K562 (cell line): ENCODE measurements around the gene DENND4C. TPM values are rescaled to one million over a fixed set of nuclear protein-coding genes. Genes with fewer than 3 reads are reported as not detected.

Experiments
- ATAC-seq: fragments of 200-7000 bp; cut with Tn5 transposase; 3 replicates; pipeline ENCODE4 v1.9.1; 2020; ENCODE audit warnings: moderate library complexity
- BruUV-seq: library from RNA; stranded (reverse); fragments of 400-500 nt; replicated peaks from 2 replicates; lab custom pipeline; 2021; lab: Mats Ljungman, UMichigan
- CTCF ChIA-PET: fragments of 300-600 bp; formaldehyde crosslinking; extraction: SDS; loops from one replicate; lab custom pipeline; 2021; ENCODE audit warnings: low intra/inter-chr PET ratio; lab: Yijun Ruan, JAX
- POLR2A ChIA-PET: fragments of 300-600, 350-650 bp; sonication (Branson Sonifier 250); formaldehyde crosslinking; extraction: SDS; loops from one replicate; lab custom pipeline; 2021; ENCODE audit warnings: antibody characterized with exemption, inconsistent platforms; lab: Yijun Ruan, JAX
- DNase-seq, 4 experiments: peaks; one replicate each; pipeline versions ENCODE4 v3.0.0 to v3.0.0-alpha.2; 2011 to 2018; ENCODE audit warnings: low spot score in 3 of 4, mixed read lengths in 3 of 4; ENCODE audit errors: extremely low read depth in 1 of 4
- FAIRE-seq: peaks from 2 replicates; lab custom pipeline; 2011; peaks lifted over from hg19 to GRCh38; lab: Jason Lieb, UNC
- H2AFZ ChIP-seq: 2 replicates; pipeline ENCODE4 v1.6.0; 2011; ENCODE audit warnings: low read depth, low read length, control low read depth, inconsistent platforms
- H3K27ac ChIP-seq: fragments of 200-600 bp; 3 replicates; pipeline ENCODE4 v1.8.0; 2011; ENCODE audit warnings: low read depth, mild to moderate bottlenecking, control low read depth, inconsistent platforms, low read length, moderate library complexity, mixed read lengths; ENCODE audit errors: extremely low read depth
- H3K27me3 ChIP-seq, 2 experiments: fragments of 300-600 bp in 1 of 2; 2 replicates in 1 of 2; 3 replicates in 1 of 2; pipeline versions ENCODE4 v1.6.0 to v1.8.0; 2011; ENCODE audit warnings: inconsistent platforms in 2 of 2, low read length in 2 of 2, mild to moderate bottlenecking in 1 of 2, mixed read lengths in 1 of 2, moderate library complexity in 1 of 2; ENCODE audit not compliant: control insufficient read depth in 2 of 2, insufficient read depth in 2 of 2
- H3K36me3 ChIP-seq: fragments of 300-600 bp; 3 replicates; pipeline ENCODE4 v1.8.0; 2011; ENCODE audit warnings: mild to moderate bottlenecking, low read length, inconsistent platforms; ENCODE audit not compliant: control insufficient read depth, insufficient read depth
- H3K4me1 ChIP-seq, 2 experiments: fragments of 200-600 bp in 1 of 2; replicated peaks in 1 of 2; 2 replicates in 1 of 2; 3 replicates in 1 of 2; pipeline versions ENCODE4 v1.5.1 to v1.8.0; 2011; ENCODE audit warnings: inconsistent platforms in 2 of 2, low read length in 2 of 2, mild to moderate bottlenecking in 1 of 2, mixed read lengths in 1 of 2, moderate library complexity in 1 of 2; ENCODE audit not compliant: control insufficient read depth in 2 of 2, insufficient read depth in 2 of 2
- H3K4me2 ChIP-seq: 2 replicates; pipeline ENCODE4 v1.6.1; 2011; ENCODE audit warnings: low read length, control low read depth, inconsistent platforms, mixed read lengths; ENCODE audit not compliant: insufficient read depth
- H3K4me3 ChIP-seq: fragments of 200-600 bp; sonication (generic), shearing (Covaris generic); 2 replicates; pipeline ENCODE4 v1.5.1; 2016; ENCODE audit warnings: control low read depth, inconsistent platforms
- H3K79me2 ChIP-seq: fragments of 200-600 bp; 3 replicates; pipeline ENCODE4 v1.8.0; 2011; ENCODE audit warnings: low read length, inconsistent platforms; ENCODE audit not compliant: control insufficient read depth, insufficient read depth
- H3K9ac ChIP-seq, 2 experiments: 2 replicates each; pipeline versions ENCODE4 v1.6.0 to v1.6.1; 2011; ENCODE audit warnings: low read depth in 2 of 2, low read length in 2 of 2, control low read depth in 1 of 2, inconsistent platforms in 1 of 2, mild to moderate bottlenecking in 1 of 2, mixed read lengths in 1 of 2; ENCODE audit not compliant: insufficient read depth in 1 of 2
- H3K9me1 ChIP-seq: one replicate; pipeline ENCODE4 v1.6.0; 2011; ENCODE audit warnings: inconsistent platforms, mild to moderate bottlenecking, low read length, moderate library complexity; ENCODE audit not compliant: control insufficient read depth, insufficient read depth
- H3K9me3 ChIP-seq: replicated peaks from 2 replicates; pipeline ENCODE4 v1.5.1; 2011; ENCODE audit warnings: low read depth, low read length, inconsistent platforms; ENCODE audit not compliant: control insufficient read depth, insufficient read depth
- H4K20me1 ChIP-seq: replicated peaks from 2 replicates; pipeline ENCODE4 v1.6.1; 2011; ENCODE audit warnings: low read length, inconsistent platforms, mixed read lengths; ENCODE audit not compliant: control insufficient read depth, insufficient read depth
- CEBPG ChIP-seq, 3 experiments: fragments of 200-800 bp in 1 of 3; sonication (Bioruptor generic) in 1 of 3; sonication (generic) in 1 of 3; formaldehyde crosslinking in 1 of 3; IDR thresholded peaks in 2 of 3; conservative IDR thresholded peaks in 1 of 3; 2 replicates each; pipeline versions ENCODE4 v1.6.1 to v1.8.0; 2016 to 2022; ENCODE audit warnings: missing compliant biosample characterization in 2 of 3, missing genetic modification characterization in 2 of 3, mild to moderate bottlenecking in 1 of 3, missing genetic modification reagents in 1 of 3
- EP300 ChIP-seq: IDR thresholded peaks from 2 replicates; pipeline ENCODE4 v1.6.1; 2012; ENCODE audit warnings: low read length, improper control_type of control experiment
- ERF ChIP-seq: fragments of 450-650 bp; formaldehyde crosslinking; IDR thresholded peaks from 2 replicates; pipeline ENCODE4 v1.4.0; 2020; ENCODE audit warnings: mild to moderate bottlenecking, mixed read lengths
- HCFC1 ChIP-seq: IDR thresholded peaks from 2 replicates; pipeline ENCODE4 v1.6.1; 2012; ENCODE audit warnings: low read depth, low read length, improper control_type of control experiment
- MEIS2 ChIP-seq: fragments of 450-650 bp; IDR thresholded peaks from 2 replicates; pipeline ENCODE4 v1.6.1; 2014; ENCODE audit warnings: mild to moderate bottlenecking; ENCODE audit not compliant: partially characterized antibody
- TSHZ1 ChIP-seq: fragments of 250-450 bp; sonication (Bioruptor Pico); IDR thresholded peaks from 2 replicates; pipeline ENCODE4 v1.4.0; 2020; ENCODE audit warnings: mild to moderate bottlenecking, moderate library complexity
- ZNF3 ChIP-seq: fragments of 250-450 bp; sonication (Bioruptor Pico); IDR thresholded peaks from 2 replicates; pipeline ENCODE4 v1.5.0; 2021; ENCODE audit warnings: mild to moderate bottlenecking, moderate library complexity
- ZNF507 ChIP-seq: conservative IDR thresholded peaks from 2 replicates; pipeline ENCODE4 v1.6.1; 2017; ENCODE audit warnings: missing genetic modification characterization, missing compliant biosample characterization
- WGBS: fragments of 100-300 bp; shearing (Covaris generic); methylation state at CpG from one replicate; pipeline ENCODE4 v1.1.6; 2016; ENCODE audit warnings: low coverage, mixed read lengths; ENCODE audit not compliant: insufficient coverage; ENCODE audit errors: missing lambda C conversion rate; 5-methylcytosine and 5-hydroxymethylcytosine counted together
- in situ Hi-C: fragments of 300-500 bp; cut with MboI; formaldehyde crosslinking; loops from 4 replicates; pipeline ENCODE4 v1.15.0; 2018; ENCODE audit warnings: inconsistent platforms, mixed read lengths
- intact Hi-C: fragments of 100-400 bp; cut with micrococcal nuclease; formaldehyde crosslinking; loops from 2 replicates; pipeline ENCODE4 v1.14.2; 2022
- polyA plus RNA-seq, 8 experiments: library from polyadenylated mRNA; depleted of rRNA in 4 of 8; stranded (reverse) in 5 of 8; unstranded in 3 of 8; fragments of >200 nt; fragmentation: Nextera tagmentation in 2 of 8; fragmentation: Illumina TruSeq in 1 of 8; extraction: Ambion mirVana in 2 of 8; extraction: Trizol in 1 of 8; gene quantifications; 2 replicates each; pipeline versions ENCODE4 v1.2.1 to v1.2.3, GENCODE V29; 2011 to 2014; ENCODE audit warnings: inconsistent platforms in 1 of 8, missing spikeins in 1 of 8
- total RNA-seq, 7 experiments: library from RNA; depleted of rRNA in 6 of 7; stranded (reverse); fragments of >200 nt in 6 of 7; fragmentation: Illumina TruSeq in 2 of 7; extraction: Trizol in 2 of 7; gene quantifications; 2 replicates each; pipeline versions ENCODE4 v1.2.1 to v1.2.3, GENCODE V29; 2011 to 2021; ENCODE audit warnings: low replicate concordance in 1 of 7
- TF ChIP-seq, protein P1 (sequence below): fragments of 450-650 bp; IDR thresholded peaks from 2 replicates; pipeline ENCODE4 v1.6.1; 2016
- TF ChIP-seq, protein P2 (sequence below), 2 experiments: IDR thresholded peaks in 1 of 2; conservative IDR thresholded peaks in 1 of 2; 2 replicates each; pipeline ENCODE4 v1.6.1; 2016; ENCODE audit warnings: low read depth in 2 of 2, mild to moderate bottlenecking in 1 of 2, missing compliant biosample characterization in 1 of 2, missing genetic modification characterization in 1 of 2, moderate library complexity in 1 of 2

Gene DENND4C
- total and polyA plus RNA-seq, 9 of the 15 experiments (the other 6 are each of a cell fraction or from before 2014, with no cell fraction given): 4.8 to 31.8 (median 13.9) TPM

GRCh38 chr9:19246891-19247290 lies 16.4 kb downstream of the DENND4C start:
- TF ChIP-seq ERF (CRISPR knock-in tag): no peak
- 0 out of 2 replicates have a peak, but pooled peaks have one; percentile 11 for TF ChIP-seq EP300
- TF ChIP-seq, protein P1, sequence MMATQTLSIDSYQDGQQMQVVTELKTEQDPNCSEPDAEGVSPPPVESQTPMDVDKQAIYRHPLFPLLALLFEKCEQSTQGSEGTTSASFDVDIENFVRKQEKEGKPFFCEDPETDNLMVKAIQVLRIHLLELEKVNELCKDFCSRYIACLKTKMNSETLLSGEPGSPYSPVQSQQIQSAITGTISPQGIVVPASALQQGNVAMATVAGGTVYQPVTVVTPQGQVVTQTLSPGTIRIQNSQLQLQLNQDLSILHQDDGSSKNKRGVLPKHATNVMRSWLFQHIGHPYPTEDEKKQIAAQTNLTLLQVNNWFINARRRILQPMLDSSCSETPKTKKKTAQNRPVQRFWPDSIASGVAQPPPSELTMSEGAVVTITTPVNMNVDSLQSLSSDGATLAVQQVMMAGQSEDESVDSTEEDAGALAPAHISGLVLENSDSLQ: peak; percentile 82
- TF ChIP-seq ZNF507 (tag): no peak
- TF ChIP-seq TSHZ1: peak; percentile 65; the same call in 1 of the 2 replicates
- no peak for TF ChIP-seq CEBPG (CRISPR knock-in tag; IDR thresholded peaks at IDR 0.05)
- TF ChIP-seq CEBPG (tag; conservative IDR thresholded peaks at IDR 0.05 in 1 of 2, IDR thresholded peaks at IDR 0.05 in 1 of 2): 0 out of 4 replicates have a peak, but pooled peaks of 1 of the 2 experiments have one; percentile 30
- TF ChIP-seq MEIS2: peak; percentile 94
- TF ChIP-seq, protein P2, sequence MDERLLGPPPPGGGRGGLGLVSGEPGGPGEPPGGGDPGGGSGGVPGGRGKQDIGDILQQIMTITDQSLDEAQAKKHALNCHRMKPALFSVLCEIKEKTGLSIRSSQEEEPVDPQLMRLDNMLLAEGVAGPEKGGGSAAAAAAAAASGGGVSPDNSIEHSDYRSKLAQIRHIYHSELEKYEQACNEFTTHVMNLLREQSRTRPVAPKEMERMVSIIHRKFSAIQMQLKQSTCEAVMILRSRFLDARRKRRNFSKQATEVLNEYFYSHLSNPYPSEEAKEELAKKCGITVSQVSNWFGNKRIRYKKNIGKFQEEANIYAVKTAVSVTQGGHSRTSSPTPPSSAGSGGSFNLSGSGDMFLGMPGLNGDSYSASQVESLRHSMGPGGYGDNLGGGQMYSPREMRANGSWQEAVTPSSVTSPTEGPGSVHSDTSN (CRISPR knock-in tag; IDR thresholded peaks at IDR 0.05; ENCODE audit: low read depth): no peak
- TF ChIP-seq, protein P2 (tag; conservative IDR thresholded peaks at IDR 0.05; ENCODE audit: low read depth): peak; percentile 96
- TF ChIP-seq HCFC1: no peak
- TF ChIP-seq ZNF3 (CRISPR knock-in tag): no peak
- no peaks in the 10 kb centered on the region for H3K27me3 ChIP-seq
- no TSS peak for BruUV-seq
- H3K4me2 ChIP-seq: no peak overlapping the region
- in situ Hi-C loops (no loop called here), intact Hi-C loops (no loop called here)
- 0% methylated on average over 2 of the region's 3 CpGs for WGBS
- H3K9me1 ChIP-seq: no peaks in the 10 kb centered on the region
- H2AFZ ChIP-seq: no peak overlapping the region
- no peaks in the 10 kb centered on the region for H4K20me1 ChIP-seq
- ATAC-seq (no peak), DNase-seq (no peak), FAIRE-seq (no peak)
- H3K36me3 ChIP-seq: no peaks in the 10 kb centered on the region
- H3K4me3 ChIP-seq: no peak overlapping the region
- peaks cover 58% of the 10 kb centered on the region for H3K79me2 ChIP-seq
- 0 out of 3 replicates have a peak overlapping the region, but pooled peaks have one; percentile 15 for H3K27ac ChIP-seq
- ChIA-PET CTCF (no interaction called here), POLR2A (interaction anchor here (1.4 to 1.5 kb wide), 2 partner anchors 13 to 16 kb away, joined by 4 read pairs; partner anchors contain the start of gene DENND4C)
- H3K4me1 ChIP-seq: peaks cover 0 to 3% of the 10 kb centered on the region in 2 experiments; a peak in 2 of 5 replicates
- no peaks in the 10 kb centered on the region for H3K9me3 ChIP-seq
- H3K9ac ChIP-seq: no peak overlapping the region
